GM23248 (cell line): Measurements from ENCODE around the gene STX16.

Experiments
- EZH2 ChIP-seq: fragments of 200-600 bp; sonication (generic); IDR thresholded peaks from 2 replicates; pipeline ENCODE4 v1.6.1; 2018; ENCODE audit warnings: antibody characterized with exemption, mild to moderate bottlenecking; ENCODE audit not compliant: insufficient read depth, poor library complexity, severe bottlenecking
- EZH2phosphoT487 ChIP-seq: fragments of 200-600 bp; sonication (generic); IDR thresholded peaks from 2 replicates; pipeline ENCODE4 v1.6.1; 2018; ENCODE audit warnings: antibody characterized with exemption, moderate library complexity, mild to moderate bottlenecking, low read depth; ENCODE audit not compliant: insufficient read depth

GRCh38 chr20:58611236-58612030 lies 39.6 kb upstream of the STX16 start:
- no peak for TF ChIP-seq EZH2
- no peak for TF ChIP-seq EZH2phosphoT487
